Gastroesophageal sphincter (tissue), 3 donors: ENCODE data around the gene SNCAIP.

ENCODE experiments used
- POLR2A ChIP-seq, 2 donors: fragments of 450-650 bp; IDR thresholded peaks; one replicate each; pipeline ENCODE4 v1.6.1; 2017; ENCODE audit warnings: antibody characterized with exemption in 2 of 2, mild to moderate bottlenecking in 2 of 2, moderate library complexity in 1 of 2
- TF ChIP-seq, protein P1 (sequence below), 4 experiments: fragments of 200-600 bp in 2 of 4; fragments of 450-650 bp in 2 of 4; sonication (generic) in 1 of 4; IDR thresholded peaks; one replicate each; pipeline ENCODE4 v1.5.1; 2017 to 2019; ENCODE audit warnings: antibody characterized with exemption in 4 of 4, mild to moderate bottlenecking in 2 of 4, moderate library complexity in 2 of 4

DNA sequence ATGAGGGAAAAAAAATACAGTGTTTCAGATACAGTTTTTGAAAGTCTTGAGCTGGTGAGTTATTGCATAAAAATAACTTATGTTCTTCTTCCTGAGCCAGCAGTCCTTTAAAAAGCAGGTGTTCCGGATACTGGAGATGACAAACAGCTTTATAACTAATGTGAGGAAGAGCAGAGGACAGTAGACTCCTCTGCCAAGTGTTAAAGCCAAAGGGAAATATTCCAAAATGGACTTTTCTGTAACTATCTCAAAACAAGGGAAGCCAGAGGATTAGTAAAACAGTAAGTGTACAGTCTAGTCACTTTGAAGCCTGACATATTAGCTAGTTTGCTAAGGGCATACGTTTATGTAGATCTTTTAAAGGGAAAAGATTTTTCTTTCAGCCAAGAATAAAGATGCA lies 11.0 kb upstream of the SNCAIP start:
- TF ChIP-seq, protein P1, sequence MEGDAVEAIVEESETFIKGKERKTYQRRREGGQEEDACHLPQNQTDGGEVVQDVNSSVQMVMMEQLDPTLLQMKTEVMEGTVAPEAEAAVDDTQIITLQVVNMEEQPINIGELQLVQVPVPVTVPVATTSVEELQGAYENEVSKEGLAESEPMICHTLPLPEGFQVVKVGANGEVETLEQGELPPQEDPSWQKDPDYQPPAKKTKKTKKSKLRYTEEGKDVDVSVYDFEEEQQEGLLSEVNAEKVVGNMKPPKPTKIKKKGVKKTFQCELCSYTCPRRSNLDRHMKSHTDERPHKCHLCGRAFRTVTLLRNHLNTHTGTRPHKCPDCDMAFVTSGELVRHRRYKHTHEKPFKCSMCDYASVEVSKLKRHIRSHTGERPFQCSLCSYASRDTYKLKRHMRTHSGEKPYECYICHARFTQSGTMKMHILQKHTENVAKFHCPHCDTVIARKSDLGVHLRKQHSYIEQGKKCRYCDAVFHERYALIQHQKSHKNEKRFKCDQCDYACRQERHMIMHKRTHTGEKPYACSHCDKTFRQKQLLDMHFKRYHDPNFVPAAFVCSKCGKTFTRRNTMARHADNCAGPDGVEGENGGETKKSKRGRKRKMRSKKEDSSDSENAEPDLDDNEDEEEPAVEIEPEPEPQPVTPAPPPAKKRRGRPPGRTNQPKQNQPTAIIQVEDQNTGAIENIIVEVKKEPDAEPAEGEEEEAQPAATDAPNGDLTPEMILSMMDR (IDR thresholded peaks at IDR 0.05) = no peak
- no peak for TF ChIP-seq POLR2A (IDR thresholded peaks at IDR 0.05)
